ENCODE measurements around the gene FRMPD1.

Gene FRMPD1

GRCh38 chr9:37692622-37693221 lies 42.0 kb downstream of the FRMPD1 start:
- Histone ChIP-seq H3K27me3 (ENCODE audit: insufficient read depth, poor library complexity, severe bottlenecking) (peaks cover 6% of the 10 kb centered on the region), H3K27ac (replicated peaks) (no peak overlapping the region), H3K4me3 (replicated peaks; ENCODE audit: insufficient read depth, low read length) (no peak overlapping the region)
- DNase-seq (ENCODE audit: low read depth in 1 of 2, low spot score in 1 of 2), result no peak
- no peak for TF ChIP-seq GABPA (IDR thresholded peaks at IDR 0.05; ENCODE audit: low read depth)
- no peak for TF ChIP-seq REST (IDR thresholded peaks at IDR 0.05; ENCODE audit: insufficient replicate concordance, low read depth)

- no peak overlapping the region for H3K27ac ChIP-seq (replicated peaks)
- DNase-seq (ENCODE audit: low read depth in 1 of 2, low spot score in 1 of 2), result no peak
- TF ChIP-seq REST (IDR thresholded peaks at IDR 0.05; ENCODE audit: insufficient replicate concordance, low read depth) (no peak), POLR2AphosphoS5 (IDR thresholded peaks at IDR 0.05; ENCODE audit: low read depth) (no peak), SPI1 (IDR thresholded peaks at IDR 0.05; ENCODE audit: borderline replicate concordance, low read depth) (no peak), GABPA (IDR thresholded peaks at IDR 0.05; ENCODE audit: low read depth) (no peak), CTCF (IDR thresholded peaks at IDR 0.05; ENCODE audit: insufficient read depth, low read length) (no peak)
Measured at GRCh38 chr9:37693260-37693659, 42.5 kb downstream of the FRMPD1 start.

GRCh38 chr9:37694355-37694754 lies 43.6 kb downstream of the FRMPD1 start:
- no peak for DNase-seq (ENCODE audit: low read depth in 1 of 2, low spot score in 1 of 2)
- Histone ChIP-seq H3K4me3 (replicated peaks; ENCODE audit: insufficient read depth, low read length) (no peak overlapping the region), H3K27ac (replicated peaks) (no peak overlapping the region), H3K27me3 (ENCODE audit: insufficient read depth, poor library complexity, severe bottlenecking) (peaks cover 6% of the 10 kb centered on the region)
- TF ChIP-seq REST (IDR thresholded peaks at IDR 0.05; ENCODE audit: insufficient replicate concordance, low read depth), result no peak
- TF ChIP-seq GABPA (IDR thresholded peaks at IDR 0.05; ENCODE audit: low read depth), result no peak

More at GRCh38 chr9:37693260-37693659, 42.5 kb downstream of the FRMPD1 start:
- no peak overlapping the region for H3K4me3 ChIP-seq (replicated peaks; ENCODE audit: insufficient read depth, low read length)
- peaks cover 6% of the 10 kb centered on the region for H3K27me3 ChIP-seq (ENCODE audit: insufficient read depth, poor library complexity, severe bottlenecking)

GRCh38 chr9:37696528-37696927 lies 45.8 kb downstream of the FRMPD1 start:
- TF ChIP-seq POLR2AphosphoS5 (IDR thresholded peaks at IDR 0.05; ENCODE audit: low read depth) (no peak), REST (IDR thresholded peaks at IDR 0.05; ENCODE audit: insufficient replicate concordance, low read depth) (no peak), CTCF (IDR thresholded peaks at IDR 0.05; ENCODE audit: insufficient read depth, low read length) (no peak), GABPA (IDR thresholded peaks at IDR 0.05; ENCODE audit: low read depth) (no peak), SPI1 (IDR thresholded peaks at IDR 0.05; ENCODE audit: borderline replicate concordance, low read depth) (no peak)
- H3K27me3 ChIP-seq (ENCODE audit: insufficient read depth, poor library complexity, severe bottlenecking), result no peaks in the 10 kb centered on the region
- no peak overlapping the region for H3K4me3 ChIP-seq (replicated peaks; ENCODE audit: insufficient read depth, low read length)
- no peak overlapping the region for H3K27ac ChIP-seq (replicated peaks)
- no peak for DNase-seq (ENCODE audit: low read depth in 1 of 2, low spot score in 1 of 2)

Measured in HL-60 (cell line).